RPMI7951 (cell line): ENCODE measurements around the gene OR10A6. TPM values are rescaled to one million over a fixed set of nuclear protein-coding genes. Genes with fewer than 3 reads are reported as not detected.

Experiments used
- DNase-seq: peaks from one replicate; pipeline ENCODE4 v3.0.0-alpha.2; 2012; ENCODE audit warnings: low read depth
- total RNA-seq: library from RNA; depleted of rRNA; stranded (reverse); fragments of >200 nt; shearing (Covaris generic); gene quantifications from 2 replicates; pipeline ENCODE4 v1.2.3, GENCODE V29; 2014; rRNA removed

The OR10A6 gene, protein sequence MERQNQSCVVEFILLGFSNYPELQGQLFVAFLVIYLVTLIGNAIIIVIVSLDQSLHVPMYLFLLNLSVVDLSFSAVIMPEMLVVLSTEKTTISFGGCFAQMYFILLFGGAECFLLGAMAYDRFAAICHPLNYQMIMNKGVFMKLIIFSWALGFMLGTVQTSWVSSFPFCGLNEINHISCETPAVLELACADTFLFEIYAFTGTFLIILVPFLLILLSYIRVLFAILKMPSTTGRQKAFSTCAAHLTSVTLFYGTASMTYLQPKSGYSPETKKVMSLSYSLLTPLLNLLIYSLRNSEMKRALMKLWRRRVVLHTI
- not detected in 2 replicates for total RNA-seq

DNA sequence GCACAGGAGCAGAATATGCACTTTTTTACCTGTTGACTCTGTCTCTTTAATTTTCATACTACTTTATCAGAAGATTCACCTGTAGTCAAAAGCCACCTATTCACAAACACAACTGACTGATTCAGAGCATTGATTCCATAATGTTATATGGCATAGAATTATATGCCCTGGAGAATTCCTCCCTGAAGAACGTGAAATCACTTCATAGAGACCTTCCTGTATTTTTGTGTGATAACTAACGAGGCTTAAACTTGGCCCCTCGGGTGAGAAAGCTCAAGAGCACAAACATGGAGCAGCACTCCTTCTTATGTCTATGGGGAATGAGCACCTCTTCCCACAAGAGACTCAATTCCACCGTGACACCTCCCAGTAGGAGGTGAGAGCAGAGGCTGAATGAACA is at the start of gene OR10A6:
Gene OR10A6, minus strand, starts transcription at position 101 of the 400 bp plus-strand sequence. CDS start 2,606 bp downstream, outside the sequence.
- DNase-seq: no peak

DNA sequence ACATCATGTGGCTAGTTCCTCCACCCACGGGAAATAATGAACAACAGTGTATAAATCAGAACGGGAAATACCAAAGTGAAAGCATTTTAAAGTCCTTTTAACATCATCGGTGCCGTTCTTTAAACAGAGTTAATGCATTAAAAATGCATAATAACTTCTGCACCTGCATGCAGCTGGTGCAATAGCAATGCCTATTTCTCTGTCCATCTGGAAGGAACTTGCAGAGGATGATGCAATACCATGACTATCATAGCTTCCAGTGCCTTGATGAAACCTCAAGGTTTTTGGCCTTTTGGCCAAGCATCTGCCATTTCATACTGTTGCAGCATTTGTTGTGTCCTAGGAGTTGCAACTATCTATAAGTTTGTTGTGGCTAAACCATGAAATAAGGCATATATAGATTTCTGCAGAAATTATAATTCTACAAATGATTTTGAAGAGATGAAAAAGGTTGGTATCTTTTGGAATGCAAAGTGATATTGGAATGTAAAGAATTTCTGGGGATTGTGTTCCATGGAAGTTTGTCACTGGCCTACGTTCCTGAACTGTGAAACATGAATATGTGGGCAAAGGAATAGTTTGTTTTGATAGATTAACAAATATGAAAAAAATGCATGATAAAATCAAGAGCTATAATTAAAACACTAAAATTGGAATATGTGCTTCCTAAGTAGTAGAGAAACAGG is 46.3 kb upstream of the OR10A6 start:
- peak; percentile 70 for DNase-seq

- DNase-seq: no peak
Measured at GRCh38 chr11:7974668-7975067, 43.6 kb upstream of the OR10A6 start.

- no peak for DNase-seq
Measured at GRCh38 chr11:7973011-7973410, 41.9 kb upstream of the OR10A6 start.

- no peak for DNase-seq
Measured at GRCh38 chr11:7971846-7972245, 40.8 kb upstream of the OR10A6 start.

- DNase-seq: peak; percentile 75
Measured at GRCh38 chr11:7969756-7970646, 38.9 kb upstream of the OR10A6 start.

- peak; percentile 53 for DNase-seq
Measured at GRCh38 chr11:7968686-7969085, 37.6 kb upstream of the OR10A6 start.

DNA sequence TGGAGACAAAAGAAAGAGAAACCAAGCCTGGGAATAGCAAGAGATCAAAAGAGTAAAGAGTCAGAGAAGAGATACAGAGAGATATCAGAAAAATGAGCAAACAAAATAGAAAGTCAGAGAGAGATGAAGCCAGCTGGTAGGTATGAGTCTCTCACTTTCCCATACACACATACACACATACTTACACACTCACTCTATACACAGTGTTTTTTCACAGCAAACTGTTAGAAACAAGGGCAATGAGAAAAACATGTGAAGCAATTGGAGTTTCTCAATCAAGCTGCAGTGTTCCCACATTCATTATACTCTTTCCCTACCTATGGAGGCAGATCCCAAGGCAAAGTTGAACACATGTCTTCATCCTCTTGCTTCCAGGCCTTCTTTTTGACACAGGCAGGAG is 36.8 kb upstream of the OR10A6 start:
- DNase-seq: no peak

DNA sequence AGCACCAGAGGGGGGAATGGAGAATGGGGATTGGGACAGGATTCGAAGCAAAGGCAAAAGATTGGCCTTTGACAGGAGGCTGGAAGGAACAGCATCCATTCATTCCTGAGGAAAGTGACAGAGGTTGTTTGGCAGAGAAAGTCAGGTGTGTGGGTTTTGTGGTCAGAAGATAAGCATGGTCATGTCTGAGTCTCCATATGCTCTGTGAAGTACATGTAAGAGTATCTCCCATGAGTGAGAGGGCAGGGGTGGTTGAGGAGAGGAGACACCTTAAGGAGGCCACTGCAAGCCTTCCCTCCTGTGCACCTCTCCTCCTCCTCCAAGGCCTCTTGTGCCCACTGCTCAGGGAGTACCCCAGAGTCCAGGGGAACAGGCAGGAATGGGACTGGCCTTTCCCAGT is 36.0 kb upstream of the OR10A6 start:
- DNase-seq: no peak

- peak; percentile 24 for DNase-seq
Measured at GRCh38 chr11:7965386-7965785, 34.3 kb upstream of the OR10A6 start, which contains the start of gene NLRP10. NLRP10 (minus strand) TSS chr11:7965447; CDS start chr11:7963495, 1,952 bp downstream.

DNA sequence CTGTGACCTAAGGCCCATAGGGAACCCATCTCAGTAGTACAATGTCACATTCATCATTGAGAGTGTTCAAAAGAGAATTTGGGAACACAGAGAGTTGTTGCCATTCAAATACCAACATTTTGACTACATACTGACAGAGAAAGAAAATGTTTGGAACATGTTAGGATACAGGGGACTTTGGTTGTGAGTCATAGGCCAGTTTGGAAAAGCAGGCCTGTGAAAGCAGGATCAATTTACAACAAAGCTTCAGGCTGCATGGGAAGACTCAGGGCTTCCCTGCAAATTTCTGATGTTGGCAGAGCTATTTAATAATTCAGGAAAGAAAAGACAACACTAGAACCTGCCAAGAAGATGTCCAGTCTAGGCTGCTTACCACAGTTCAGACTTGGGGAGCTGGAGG is 33.8 kb upstream of the OR10A6 start:
- peak; percentile 37 for DNase-seq

- no peak for DNase-seq
Measured at GRCh38 chr11:7964261-7964660, 33.2 kb upstream of the OR10A6 start.

DNA sequence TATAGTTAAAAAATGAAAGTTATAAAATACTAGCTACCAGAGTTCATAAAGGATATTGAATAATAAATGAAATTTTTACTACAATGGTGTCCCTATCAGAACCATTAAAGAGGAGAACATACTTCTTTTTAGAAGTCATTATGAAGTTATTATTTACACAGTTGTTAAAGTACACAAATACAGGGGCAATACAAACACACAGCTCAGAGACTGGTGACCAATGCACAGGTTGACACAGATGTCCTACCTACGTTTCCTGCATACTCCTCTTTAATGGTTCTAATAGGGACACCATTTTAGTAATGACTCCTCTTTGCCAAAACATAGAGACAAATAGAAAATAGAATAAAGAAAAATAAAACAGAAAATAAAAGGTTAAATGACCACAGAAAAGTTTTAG is 24.1 kb upstream of the OR10A6 start:
- DNase-seq: no peak

DNA sequence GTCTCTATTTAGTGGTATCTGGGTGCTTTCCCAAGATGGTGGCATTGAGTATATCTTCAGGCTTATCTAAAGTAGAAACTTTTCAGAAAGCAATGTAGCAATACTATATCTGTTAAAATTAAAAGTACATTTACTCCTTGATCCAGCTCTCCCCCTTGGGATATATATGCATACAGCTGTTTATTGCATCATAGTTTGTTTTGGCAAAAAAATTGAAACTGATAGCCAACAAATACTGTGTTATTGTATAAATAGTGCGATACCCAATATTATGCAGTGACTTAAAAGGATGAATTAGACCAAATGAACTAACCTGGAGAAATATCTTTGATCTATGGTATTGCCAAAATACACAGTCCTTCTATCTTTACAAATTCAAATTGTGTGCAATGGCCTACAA is 18.9 kb upstream of the OR10A6 start:
- DNase-seq: no peak

- no peak for DNase-seq
Measured at GRCh38 chr11:7944123-7944522, 13.1 kb upstream of the OR10A6 start.

GRCh38 chr11:7941608-7942007 is 10.5 kb upstream of the OR10A6 start, which contains the start of gene OR10A3:
OR10A3 (minus strand) TSS chr11:7941708; CDS start chr11:7939520, 2,188 bp downstream.
- no peak for DNase-seq

DNA sequence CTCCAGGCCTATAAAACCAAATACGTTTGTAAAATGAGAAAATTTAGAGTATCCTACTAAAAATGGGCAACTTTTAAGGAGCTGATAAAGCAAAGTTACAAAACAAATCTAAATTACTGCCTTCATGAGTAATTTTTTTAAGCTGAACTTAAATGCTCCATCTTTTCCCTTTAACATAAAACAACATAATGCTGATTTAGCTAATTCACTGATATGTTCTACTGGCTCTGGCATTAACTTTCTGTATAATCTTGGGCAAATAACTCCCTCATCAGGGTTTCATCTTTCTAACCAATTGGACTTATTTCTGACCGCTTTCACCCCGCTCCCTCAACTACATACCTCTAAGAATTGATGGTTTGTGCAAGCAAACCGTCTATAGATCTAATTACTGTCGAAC is 10.1 kb upstream of the OR10A6 start:
- DNase-seq: no peak

DNA sequence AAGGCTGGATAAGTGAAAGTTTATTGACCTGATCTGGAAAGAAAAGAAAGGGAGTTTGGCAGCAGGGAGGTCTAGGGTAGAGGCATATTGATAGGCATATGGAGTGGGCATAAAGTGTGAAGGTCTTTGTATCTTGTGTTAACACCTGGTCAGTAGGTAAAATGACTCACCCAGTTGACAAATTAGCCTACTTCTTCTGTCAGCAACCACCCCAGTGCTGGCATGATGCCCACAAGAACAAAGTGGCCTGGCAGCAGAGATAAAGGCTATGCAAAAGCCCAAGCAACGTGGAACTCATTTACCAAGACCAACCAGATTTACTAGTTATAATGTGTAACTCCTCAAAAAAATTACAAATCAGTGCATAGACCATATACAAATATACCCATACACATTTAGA is 5.5 kb upstream of the OR10A6 start:
- no peak for DNase-seq

DNA sequence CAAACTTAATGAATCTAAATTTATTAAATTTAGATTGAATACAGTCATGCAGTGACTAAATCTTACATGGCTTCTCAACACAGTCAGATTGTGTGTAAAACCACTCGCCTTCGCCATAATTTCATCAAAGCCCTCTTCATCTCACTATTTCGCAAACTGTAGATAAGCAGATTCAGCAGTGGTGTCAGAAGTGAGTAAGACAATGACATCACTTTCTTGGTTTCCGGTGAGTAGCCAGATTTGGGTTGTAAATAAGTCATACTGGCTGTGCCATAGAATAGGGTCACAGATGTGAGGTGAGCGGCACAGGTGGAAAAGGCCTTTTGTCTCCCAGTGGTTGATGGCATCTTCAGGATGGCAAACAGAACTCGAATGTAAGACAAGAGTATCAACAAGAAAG is 3.4 kb downstream of the OR10A6 start:
- peak; percentile 46 for DNase-seq

GRCh38 chr11:7924536-7924935 is 6.5 kb downstream of the OR10A6 start:
- no peak for DNase-seq

DNA sequence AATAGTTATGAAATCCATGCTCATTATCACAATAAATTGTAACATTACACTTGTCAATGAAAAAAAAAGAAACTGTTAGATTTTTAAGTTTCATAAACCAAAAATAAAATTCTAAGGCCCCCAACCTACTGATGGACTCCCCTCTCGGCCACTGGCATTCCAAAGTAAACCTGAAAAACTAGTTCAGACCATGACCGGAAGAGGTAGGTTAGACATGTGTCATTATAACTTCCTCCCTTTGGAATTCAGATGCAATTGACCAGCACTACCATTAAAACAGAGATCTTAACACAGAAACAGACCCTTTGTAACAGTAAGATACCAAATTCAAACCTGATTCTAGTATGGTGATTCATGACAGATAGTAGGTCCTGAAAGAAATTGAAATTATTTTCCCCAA is 12.9 kb downstream of the OR10A6 start:
- no peak for DNase-seq

DNA sequence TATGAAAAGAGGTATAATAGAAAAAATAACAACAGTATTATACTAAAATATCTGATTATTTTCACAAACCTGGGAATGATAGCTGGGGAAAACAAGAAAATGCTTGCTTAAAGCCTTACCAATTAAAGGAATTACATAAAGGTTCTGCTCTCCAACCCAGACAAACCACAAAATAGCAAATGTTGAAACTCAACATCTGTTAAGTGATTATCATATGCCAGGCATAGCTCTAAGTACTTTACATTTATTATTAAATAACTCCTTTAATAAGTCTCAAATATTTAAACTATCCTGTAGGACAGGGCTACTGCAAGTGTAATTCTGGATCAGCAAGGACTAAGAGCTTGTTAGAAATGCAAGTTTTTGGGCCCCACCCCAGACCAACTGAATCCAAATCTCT is 20.1 kb downstream of the OR10A6 start:
- DNase-seq: no peak
